Endothelial cell (in vitro differentiated cells): Measurements from ENCODE around the gene FMNL3. TPM values are rescaled to one million over a fixed set of nuclear protein-coding genes. Genes with fewer than 3 reads are reported as not detected.

Source experiments
- DNase-seq: peaks from one replicate; pipeline ENCODE4 v3.0.0; 2021; ENCODE audit warnings: low spot score
- H3K27ac Mint-ChIP-seq: one replicate; pipeline ENCODE4 v1.8.0; 2021; ENCODE audit warnings: mixed read lengths, inconsistent platforms; ENCODE audit not compliant: unreplicated experiment
- H3K27me3 Mint-ChIP-seq: one replicate; pipeline ENCODE4 v1.8.0; 2021; ENCODE audit warnings: mild to moderate bottlenecking, moderate library complexity, mixed read lengths, inconsistent platforms; ENCODE audit not compliant: unreplicated experiment
- H3K36me3 Mint-ChIP-seq: one replicate; pipeline ENCODE4 v1.8.0; 2021; ENCODE audit warnings: mild to moderate bottlenecking, low read depth, mixed read lengths, inconsistent platforms; ENCODE audit not compliant: unreplicated experiment
- H3K4me1 Mint-ChIP-seq: one replicate; pipeline ENCODE4 v1.8.0; 2021; ENCODE audit warnings: mild to moderate bottlenecking, mixed read lengths, inconsistent platforms; ENCODE audit not compliant: unreplicated experiment
- H3K4me3 Mint-ChIP-seq: one replicate; pipeline ENCODE4 v1.8.0; 2021; ENCODE audit warnings: mild to moderate bottlenecking, mixed read lengths, inconsistent platforms; ENCODE audit not compliant: unreplicated experiment
- H3K9me3 Mint-ChIP-seq: one replicate; pipeline ENCODE4 v1.8.0; 2021; ENCODE audit warnings: mixed read lengths, inconsistent platforms; ENCODE audit not compliant: unreplicated experiment
- CTCF ChIP-seq: fragments of 200-600 bp; sonication (generic); IDR thresholded peaks from one replicate; pipeline ENCODE4 v1.5.0; 2021; ENCODE audit warnings: antibody characterized with exemption; ENCODE audit not compliant: unreplicated experiment
- total RNA-seq: library from RNA; stranded (reverse); fragmentation: NEBNext Ultra II Directional; extraction: Animal tissue kit (Norgen Biotek cat#: 25700); gene quantifications from one replicate; pipeline ENCODE4 v1.2.1, GENCODE V29; 2021; ENCODE audit not compliant: unreplicated experiment

Gene FMNL3
- total RNA-seq, 1 donor from 2014 or later, result 194 TPM

- DNase-seq, result no peak
- H3K27me3 Mint-ChIP-seq, result peaks cover 13% of the 10 kb centered on the region
- peak overlapping the region; percentile 43 for H3K4me3 Mint-ChIP-seq
- peak overlapping the region; percentile 98 for H3K27ac Mint-ChIP-seq
- no peak for TF ChIP-seq CTCF
- H3K36me3 Mint-ChIP-seq, result peaks cover 8% of the 10 kb centered on the region
- no peaks in the 10 kb centered on the region for H3K9me3 Mint-ChIP-seq
- H3K4me1 Mint-ChIP-seq, result peaks cover 80% of the 10 kb centered on the region
Measured at GRCh38 chr12:49674318-49674981, 32.8 kb downstream of the FMNL3 start.

- H3K36me3 Mint-ChIP-seq, result peaks cover 8% of the 10 kb centered on the region
- TF ChIP-seq CTCF, result no peak
- peak; percentile 79 for DNase-seq
- peak overlapping the region; percentile 98 for H3K27ac Mint-ChIP-seq
- peaks cover 82% of the 10 kb centered on the region for H3K4me1 Mint-ChIP-seq
- no peak overlapping the region for H3K4me3 Mint-ChIP-seq
- H3K9me3 Mint-ChIP-seq, result no peaks in the 10 kb centered on the region
- H3K27me3 Mint-ChIP-seq, result peaks cover 13% of the 10 kb centered on the region
Measured at GRCh38 chr12:49673446-49674317, 33.5 kb downstream of the FMNL3 start.

GRCh38 chr12:49672301-49673217 is 34.6 kb downstream of the FMNL3 start:
- Mint-ChIP-seq H3K9me3 (no peaks in the 10 kb centered on the region), H3K36me3 (peaks cover 19% of the 10 kb centered on the region), H3K4me1 (peaks cover 89% of the 10 kb centered on the region), H3K4me3 (peak overlapping the region; percentile 48), H3K27me3 (peaks cover 17% of the 10 kb centered on the region), H3K27ac (peak overlapping the region; percentile 98)
- DNase-seq, result peak; percentile 31
- TF ChIP-seq CTCF, result no peak

- H3K4me1 Mint-ChIP-seq, result peaks cover 91% of the 10 kb centered on the region
- no peaks in the 10 kb centered on the region for H3K9me3 Mint-ChIP-seq
- H3K27me3 Mint-ChIP-seq, result peaks cover 19% of the 10 kb centered on the region
- H3K4me3 Mint-ChIP-seq, result peak overlapping the region; percentile 56
- no peak for DNase-seq
- H3K36me3 Mint-ChIP-seq, result peaks cover 30% of the 10 kb centered on the region
- H3K27ac Mint-ChIP-seq, result peak overlapping the region; percentile 98
- no peak for TF ChIP-seq CTCF
Measured at GRCh38 chr12:49671031-49671765, 36.0 kb downstream of the FMNL3 start.
